ENCODE results near the gene EML5. TPM values are rescaled to one million over a fixed set of nuclear protein-coding genes. Genes with fewer than 3 reads are reported as not detected.

The EML5 gene
- total RNA-seq, 1 donor from 2014 or later = 2.4 TPM

- Histone ChIP-seq H3K4me1 (no peaks in the 10 kb centered on the region), H3K9me3 (no peaks in the 10 kb centered on the region), H3K27me3 (ENCODE audit: low read depth) (no peaks in the 10 kb centered on the region), H3K36me3 (no peaks in the 10 kb centered on the region), H3K27ac (no peak overlapping the region), H3K4me3 (no peak overlapping the region)
- TF ChIP-seq CTCF (IDR thresholded peaks at IDR 0.05) = no peak
- intact Hi-C loops (cut with DNase I) = no loop called here
- DNase-seq (no peak), ATAC-seq (no peak)
These were observed 11.7 kb upstream of the EML5 start for GRCh38 chr14:88804477-88804876.

- intact Hi-C loops (cut with DNase I) = no loop called here
- TF ChIP-seq CTCF (IDR thresholded peaks at IDR 0.05) = no peak
- Histone ChIP-seq H3K9me3 (no peaks in the 10 kb centered on the region), H3K27me3 (ENCODE audit: low read depth) (no peaks in the 10 kb centered on the region), H3K36me3 (no peaks in the 10 kb centered on the region), H3K27ac (no peak overlapping the region), H3K4me3 (no peak overlapping the region), H3K4me1 (no peaks in the 10 kb centered on the region)
- DNase-seq (no peak), ATAC-seq (no peak)
These were observed 11.3 kb upstream of the EML5 start for GRCh38 chr14:88804035-88804434.

- TF ChIP-seq CTCF (IDR thresholded peaks at IDR 0.05) = no peak
- Histone ChIP-seq H3K27ac (no peak overlapping the region), H3K36me3 (no peaks in the 10 kb centered on the region), H3K9me3 (no peaks in the 10 kb centered on the region), H3K4me1 (no peaks in the 10 kb centered on the region), H3K4me3 (no peak overlapping the region), H3K27me3 (ENCODE audit: low read depth) (no peaks in the 10 kb centered on the region)
- intact Hi-C loops (cut with DNase I) = no loop called here
- ATAC-seq = no peak
- no peak for DNase-seq
These were observed 9.8 kb upstream of the EML5 start for GRCh38 chr14:88802596-88802995.

GRCh38 chr14:88799522-88799921 is 6.8 kb upstream of the EML5 start:
- Histone ChIP-seq H3K4me1 (no peaks in the 10 kb centered on the region), H3K27ac (no peak overlapping the region), H3K36me3 (no peaks in the 10 kb centered on the region), H3K9me3 (no peaks in the 10 kb centered on the region), H3K4me3 (no peak overlapping the region), H3K27me3 (ENCODE audit: low read depth) (no peaks in the 10 kb centered on the region)
- intact Hi-C loops (cut with DNase I) = no loop called here
- no peak for ATAC-seq
- TF ChIP-seq CTCF (IDR thresholded peaks at IDR 0.05) = no peak
- no peak for DNase-seq

GRCh38 chr14:88798156-88798555 is 5.4 kb upstream of the EML5 start:
- H3K9me3 ChIP-seq = no peaks in the 10 kb centered on the region
- DNase-seq = no peak
- H3K4me1 ChIP-seq = peaks cover 4% of the 10 kb centered on the region
- H3K36me3 ChIP-seq = no peaks in the 10 kb centered on the region
- TF ChIP-seq CTCF (IDR thresholded peaks at IDR 0.05) = no peak
- ATAC-seq = peak; percentile 29 to 40
- intact Hi-C loops (cut with DNase I) = no loop called here
- no peak overlapping the region for H3K27ac ChIP-seq
- H3K27me3 ChIP-seq (ENCODE audit: low read depth) = no peaks in the 10 kb centered on the region
- no peak overlapping the region for H3K4me3 ChIP-seq

GRCh38 chr14:88793259-88793625 is 489 bp upstream of the EML5 start:
- Histone ChIP-seq H3K27me3 (ENCODE audit: low read depth) (no peaks in the 10 kb centered on the region), H3K4me1 (peaks cover 13% of the 10 kb centered on the region), H3K27ac (peak overlapping the region; percentile 80), H3K36me3 (no peaks in the 10 kb centered on the region), H3K4me3 (peak overlapping the region; percentile 65), H3K9me3 (no peaks in the 10 kb centered on the region)
- TF ChIP-seq CTCF (IDR thresholded peaks at IDR 0.05) = no peak
- no peak for DNase-seq
- intact Hi-C loops (cut with DNase I) = no loop called here
- ATAC-seq = no peak
